GM18508 (cell line): ENCODE data around the gene STXBP6.

Experiments used
- ATAC-seq: cut with Tn5 transposase; IDR thresholded peaks from one replicate; pipeline ENCODE4 v1.9.1; 2021; ENCODE audit warnings: moderate number of reproducible peaks; ENCODE audit not compliant: insufficient read depth, unreplicated experiment

STXBP6 gene

GRCh38 chr14:24873551-24873950 is 176.4 kb downstream of the STXBP6 start:
- ATAC-seq: no peak

- no peak for ATAC-seq
These were observed 178.8 kb downstream of the STXBP6 start for GRCh38 chr14:24870949-24871701.

- ATAC-seq: no peak
These were observed 181.6 kb downstream of the STXBP6 start for GRCh38 chr14:24868389-24868788.

GRCh38 chr14:24866067-24866639 is 183.8 kb downstream of the STXBP6 start:
- ATAC-seq: no peak

GRCh38 chr14:24863968-24864684 is 185.8 kb downstream of the STXBP6 start:
- ATAC-seq: no peak

GRCh38 chr14:24861083-24861630 is 188.8 kb downstream of the STXBP6 start:
- no peak for ATAC-seq

GRCh38 chr14:24859559-24859958 is 190.4 kb downstream of the STXBP6 start:
- ATAC-seq: no peak

- ATAC-seq: no peak
These were observed 191.3 kb downstream of the STXBP6 start for GRCh38 chr14:24858684-24859083.

GRCh38 chr14:24858052-24858451 is 191.9 kb downstream of the STXBP6 start:
- ATAC-seq: no peak

- ATAC-seq: no peak
These were observed 192.7 kb downstream of the STXBP6 start for GRCh38 chr14:24857277-24857676.

GRCh38 chr14:24853446-24853845 is 196.5 kb downstream of the STXBP6 start:
- ATAC-seq: no peak

- no peak for ATAC-seq
These were observed 197.5 kb downstream of the STXBP6 start for GRCh38 chr14:24852312-24853060.

GRCh38 chr14:24851837-24852236 is 198.1 kb downstream of the STXBP6 start:
- no peak for ATAC-seq

- no peak for ATAC-seq
These were observed 198.5 kb downstream of the STXBP6 start for GRCh38 chr14:24851406-24851805.

- no peak for ATAC-seq
These were observed 199.9 kb downstream of the STXBP6 start for GRCh38 chr14:24850072-24850471.

- ATAC-seq: no peak
These were observed 200.5 kb downstream of the STXBP6 start for GRCh38 chr14:24849471-24849870.

GRCh38 chr14:24848102-24848790 is 201.7 kb downstream of the STXBP6 start:
- no peak for ATAC-seq

GRCh38 chr14:24847568-24848095 is 202.3 kb downstream of the STXBP6 start:
- no peak for ATAC-seq

GRCh38 chr14:24846261-24846660 is 203.7 kb downstream of the STXBP6 start:
- no peak for ATAC-seq

- ATAC-seq: no peak
These were observed 204.1 kb downstream of the STXBP6 start for GRCh38 chr14:24845851-24846250.
